Mesendoderm (in vitro differentiated cells): ENCODE data around the gene PCDH1.

Source experiments
- DNase-seq: peaks from one replicate; pipeline ENCODE4 v3.0.0; 2013
- H2AK5ac ChIP-seq: 2 replicates; pipeline ENCODE4 v1.6.1; 2013; ENCODE audit warnings: low read length, inconsistent platforms
- H2BK120ac ChIP-seq: 2 replicates; pipeline ENCODE4 v1.6.1; 2013; ENCODE audit warnings: low read depth, mild to moderate bottlenecking, low read length, moderate library complexity, mixed read lengths
- H2BK15ac ChIP-seq: replicated peaks from 2 replicates; pipeline ENCODE4 v1.6.1; 2013; ENCODE audit warnings: low read depth, mild to moderate bottlenecking, moderate library complexity
- H2BK5ac ChIP-seq: 2 replicates; pipeline ENCODE4 v1.6.1; 2013; ENCODE audit warnings: low read length, inconsistent platforms
- H3K18ac ChIP-seq: 2 replicates; pipeline ENCODE4 v1.6.1; 2013; ENCODE audit warnings: mild to moderate bottlenecking, low read length, mixed read lengths
- H3K23ac ChIP-seq: one replicate; pipeline ENCODE4 v1.6.1; 2013; ENCODE audit warnings: low read length
- H3K27ac ChIP-seq: 2 replicates; pipeline ENCODE4 v1.5.1; 2013; ENCODE audit warnings: low read depth, mild to moderate bottlenecking, inconsistent platforms, low read length, moderate library complexity
- H3K27me3 ChIP-seq: 2 replicates; pipeline ENCODE4 v1.6.1; 2013; ENCODE audit warnings: low read length, control low read depth, mild to moderate bottlenecking, inconsistent platforms; ENCODE audit not compliant: insufficient read depth, poor library complexity
- H3K36me3 ChIP-seq: 2 replicates; pipeline ENCODE4 v1.6.1; 2013; ENCODE audit warnings: low read length, inconsistent platforms; ENCODE audit not compliant: control insufficient read depth, insufficient read depth
- H3K4ac ChIP-seq: one replicate; pipeline ENCODE4 v1.6.1; 2013; ENCODE audit warnings: low read depth, mild to moderate bottlenecking, low read length, moderate library complexity
- H3K4me1 ChIP-seq: 2 replicates; pipeline ENCODE4 v1.6.1; 2013; ENCODE audit warnings: low read depth, low read length, inconsistent platforms; ENCODE audit not compliant: control insufficient read depth
- H3K4me2 ChIP-seq: 2 replicates; pipeline ENCODE4 v1.6.1; 2013; ENCODE audit warnings: low read length
- H3K4me3 ChIP-seq: 2 replicates; pipeline ENCODE4 v1.5.1; 2013; ENCODE audit warnings: mild to moderate bottlenecking, low read length
- H3K56ac ChIP-seq: one replicate; pipeline ENCODE4 v1.6.1; 2013; ENCODE audit warnings: low read length
- H3K79me1 ChIP-seq: 2 replicates; pipeline ENCODE4 v1.6.1; 2013; ENCODE audit warnings: low read length, inconsistent platforms
- H3K79me2 ChIP-seq: 2 replicates; pipeline ENCODE4 v1.6.1; 2013; ENCODE audit warnings: mild to moderate bottlenecking, low read length; ENCODE audit not compliant: control insufficient read depth, insufficient read depth
- H3K9ac ChIP-seq: 2 replicates; pipeline ENCODE4 v1.6.1; 2013; ENCODE audit warnings: low read length, inconsistent platforms
- H4K5ac ChIP-seq: one replicate; pipeline ENCODE4 v1.6.1; 2013; ENCODE audit warnings: low read length
- H4K8ac ChIP-seq: one replicate; pipeline ENCODE4 v1.6.1; 2013; ENCODE audit warnings: low read depth, mild to moderate bottlenecking, control low read depth, low read length, moderate library complexity
- WGBS: extraction: QIAGEN DNeasy Blood & Tissue Kit; methylation state at CpG from one replicate; pipeline ENCODE4 v1.1.7; 2013; ENCODE audit warnings: low lambda C conversion rate, missing lambda C conversion rate; ENCODE audit not compliant: insufficient coverage; ENCODE audit errors: extremely low coverage; 5-methylcytosine and 5-hydroxymethylcytosine counted together

Gene PCDH1

GRCh38 chr5:141850244-141850768 lies 27.9 kb downstream of the PCDH1 start:
- no peak overlapping the region for H4K8ac ChIP-seq
- H4K5ac ChIP-seq: no peak overlapping the region
- no peaks in the 10 kb centered on the region for H3K79me1 ChIP-seq
- peaks cover 16% of the 10 kb centered on the region for H3K4me1 ChIP-seq
- peak overlapping the region; percentile 76 for H3K23ac ChIP-seq
- no peaks in the 10 kb centered on the region for H3K27me3 ChIP-seq
- H3K4me3 ChIP-seq: peak overlapping the region; percentile 57
- no peaks in the 10 kb centered on the region for H3K79me2 ChIP-seq
- H3K4me2 ChIP-seq: peak overlapping the region; percentile 97
- H3K36me3 ChIP-seq: no peaks in the 10 kb centered on the region
- H3K27ac ChIP-seq: peak overlapping the region; percentile 98
- DNase-seq: no peak
- no CpG with 5 or more reads among the region's 36 CpGs for WGBS
- H3K9ac ChIP-seq: peak overlapping the region; percentile 97
- H3K4ac ChIP-seq: peak overlapping the region; percentile 91
- H2BK5ac ChIP-seq: peak overlapping the region; percentile 99
- peak overlapping the region; percentile 22 for H2BK15ac ChIP-seq
- H3K56ac ChIP-seq: peak overlapping the region; percentile 97
- H2AK5ac ChIP-seq: peak overlapping the region; percentile 67
- peak overlapping the region; percentile 73 for H2BK120ac ChIP-seq
- H3K18ac ChIP-seq: peak overlapping the region; percentile 94

GRCh38 chr5:141849415-141850243 lies 28.6 kb downstream of the PCDH1 start:
- peak overlapping the region; percentile 97 for H3K4me2 ChIP-seq
- peak overlapping the region; percentile 48 for H2BK120ac ChIP-seq
- peaks cover 21% of the 10 kb centered on the region for H3K4me1 ChIP-seq
- H3K79me1 ChIP-seq: no peaks in the 10 kb centered on the region
- H3K79me2 ChIP-seq: no peaks in the 10 kb centered on the region
- H2BK5ac ChIP-seq: peak overlapping the region; percentile 99
- peak overlapping the region; percentile 29 for H4K5ac ChIP-seq
- peak overlapping the region; percentile 77 for H3K18ac ChIP-seq
- peak overlapping the region; percentile 82 for H3K4ac ChIP-seq
- peak overlapping the region; percentile 98 for H3K27ac ChIP-seq
- peak overlapping the region; percentile 67 for H2AK5ac ChIP-seq
- peak overlapping the region; percentile 57 for H3K4me3 ChIP-seq
- DNase-seq: peak; percentile 93
- peak overlapping the region; percentile 97 for H3K56ac ChIP-seq
- peak overlapping the region; percentile 22 for H2BK15ac ChIP-seq
- peak overlapping the region; percentile 76 for H3K23ac ChIP-seq
- WGBS: no CpG with 5 or more reads among the region's 73 CpGs
- no peaks in the 10 kb centered on the region for H3K27me3 ChIP-seq
- no peak overlapping the region for H4K8ac ChIP-seq
- H3K36me3 ChIP-seq: no peaks in the 10 kb centered on the region
- peak overlapping the region; percentile 97 for H3K9ac ChIP-seq

GRCh38 chr5:141848744-141849414 lies 29.3 kb downstream of the PCDH1 start:
- peak overlapping the region; percentile 98 for H3K27ac ChIP-seq
- no peaks in the 10 kb centered on the region for H3K27me3 ChIP-seq
- H3K79me2 ChIP-seq: no peaks in the 10 kb centered on the region

GRCh38 chr5:141846031-141846430 lies 32.2 kb downstream of the PCDH1 start:
- Histone ChIP-seq H3K56ac (peak overlapping the region; percentile 86), H3K4me3 (no peak overlapping the region), H3K18ac (peak overlapping the region; percentile 65), H2BK15ac (no peak overlapping the region), H4K5ac (no peak overlapping the region), H3K79me1 (no peaks in the 10 kb centered on the region), H2BK5ac (peak overlapping the region; percentile 90), H3K4me2 (peak overlapping the region; percentile 44), H3K4ac (no peak overlapping the region), H3K4me1 (peaks cover 45% of the 10 kb centered on the region), H3K23ac (peak overlapping the region; percentile 49), H3K27ac (peak overlapping the region; percentile 54), H3K36me3 (no peaks in the 10 kb centered on the region), H3K79me2 (no peaks in the 10 kb centered on the region), H3K9ac (peak overlapping the region; percentile 50), H2BK120ac (no peak overlapping the region), H4K8ac (no peak overlapping the region), H3K27me3 (no peaks in the 10 kb centered on the region), H2AK5ac (peak overlapping the region; percentile 64)
- peak; percentile 80 for DNase-seq
- no CpG with 5 or more reads among the region's 10 CpGs for WGBS

More at GRCh38 chr5:141848744-141849414, 29.3 kb downstream of the PCDH1 start:
- Histone ChIP-seq H2BK5ac (peak overlapping the region; percentile 59), H3K79me1 (no peaks in the 10 kb centered on the region), H4K5ac (no peak overlapping the region), H3K4ac (peak overlapping the region; percentile 49), H2BK120ac (peak overlapping the region; percentile 31), H3K9ac (peak overlapping the region; percentile 65), H3K4me3 (peak overlapping the region; percentile 13), H3K36me3 (no peaks in the 10 kb centered on the region), H3K56ac (peak overlapping the region; percentile 97), H4K8ac (no peak overlapping the region), H2AK5ac (peak overlapping the region; percentile 0), H3K4me2 (peak overlapping the region; percentile 18), H3K4me1 (peaks cover 27% of the 10 kb centered on the region), H2BK15ac (no peak overlapping the region), H3K23ac (no peak overlapping the region), H3K18ac (peak overlapping the region; percentile 77)
- DNase-seq: peak; percentile 97
- WGBS: no CpG with 5 or more reads among the region's 19 CpGs

- peaks cover 46% of the 10 kb centered on the region for H3K4me1 ChIP-seq
- no CpG with 5 or more reads among the region's 7 CpGs for whole genome bisulfite sequencing
- H4K8ac ChIP-seq: no peak overlapping the region
Measured at GRCh38 chr5:141845371-141845851, 32.8 kb downstream of the PCDH1 start.

More at GRCh38 chr5:141845371-141845851, 32.8 kb downstream of the PCDH1 start:
- peak; percentile 91 for DNase-seq
- no peak overlapping the region for H3K23ac ChIP-seq
- no peaks in the 10 kb centered on the region for H3K79me2 ChIP-seq
- H2AK5ac ChIP-seq: peak overlapping the region; percentile 30
- peak overlapping the region; percentile 20 for H3K18ac ChIP-seq
- peak overlapping the region; percentile 29 for H3K27ac ChIP-seq
- no peak overlapping the region for H4K5ac ChIP-seq
- H3K4me3 ChIP-seq: no peak overlapping the region
- peak overlapping the region; percentile 48 for H2BK5ac ChIP-seq
- H3K9ac ChIP-seq: peak overlapping the region; percentile 25
- no peak overlapping the region for H2BK120ac ChIP-seq
- no peak overlapping the region for H3K4ac ChIP-seq
- H3K4me2 ChIP-seq: no peak overlapping the region
- peak overlapping the region; percentile 71 for H3K56ac ChIP-seq
- no peaks in the 10 kb centered on the region for H3K79me1 ChIP-seq
- no peaks in the 10 kb centered on the region for H3K36me3 ChIP-seq
- no peak overlapping the region for H2BK15ac ChIP-seq
- no peaks in the 10 kb centered on the region for H3K27me3 ChIP-seq
